Epithelial cell of prostate (primary cell): ENCODE data around the gene MRGPRX3.

Experiments
- DNase-seq: peaks from one replicate; pipeline ENCODE4 v3.0.0-alpha.2; 2011; ENCODE audit warnings: low read depth, low spot score
- H3K27ac ChIP-seq: fragments of 450-650 bp; 2 replicates; pipeline ENCODE4 v1.5.1; 2017; ENCODE audit warnings: mild to moderate bottlenecking

The MRGPRX3 gene

GRCh38 chr11:18145837-18146236 lies 13.5 kb downstream of the MRGPRX3 start:
- no peak overlapping the region for H3K27ac ChIP-seq
- no peak for DNase-seq

GRCh38 chr11:18151581-18151980 lies 19.2 kb downstream of the MRGPRX3 start:
- H3K27ac ChIP-seq, result no peak overlapping the region
- no peak for DNase-seq

- DNase-seq, result no peak
- H3K27ac ChIP-seq, result no peak overlapping the region
These were observed 36.0 kb downstream of the MRGPRX3 start for GRCh38 chr11:18168372-18168771.

GRCh38 chr11:18171377-18172000 lies 39.1 kb downstream of the MRGPRX3 start:
- H3K27ac ChIP-seq, result no peak overlapping the region
- no peak for DNase-seq

- H3K27ac ChIP-seq, result no peak within 1 kb of the TSS
These were observed 40.3 kb downstream of the MRGPRX3 start, which contains the start of gene MRGPRX4 for GRCh38 chr11:18172666-18173065. TSS of gene MRGPRX4 (plus strand) at chr11:18172837. CDS start at chr11:18173257, 420 bp downstream.

GRCh38 chr11:18173225-18173866 lies 41.0 kb downstream of the MRGPRX3 start:
- no peak for DNase-seq
- H3K27ac ChIP-seq, result no peak overlapping the region

More at GRCh38 chr11:18172666-18173065, 40.3 kb downstream of the MRGPRX3 start, which contains the start of gene MRGPRX4:
- DNase-seq, result no peak
